Measurements from ENCODE around the gene GRIN3B. TPM values are rescaled to one million over a fixed set of nuclear protein-coding genes. Genes with fewer than 3 reads are reported as not detected.

GRIN3B gene
- total and polyA plus RNA-seq, 2 of the 8 experiments (the other 6 are each of a cell fraction or from before 2014, with no cell fraction given): 0.45 to 1.0 TPM

DNA sequence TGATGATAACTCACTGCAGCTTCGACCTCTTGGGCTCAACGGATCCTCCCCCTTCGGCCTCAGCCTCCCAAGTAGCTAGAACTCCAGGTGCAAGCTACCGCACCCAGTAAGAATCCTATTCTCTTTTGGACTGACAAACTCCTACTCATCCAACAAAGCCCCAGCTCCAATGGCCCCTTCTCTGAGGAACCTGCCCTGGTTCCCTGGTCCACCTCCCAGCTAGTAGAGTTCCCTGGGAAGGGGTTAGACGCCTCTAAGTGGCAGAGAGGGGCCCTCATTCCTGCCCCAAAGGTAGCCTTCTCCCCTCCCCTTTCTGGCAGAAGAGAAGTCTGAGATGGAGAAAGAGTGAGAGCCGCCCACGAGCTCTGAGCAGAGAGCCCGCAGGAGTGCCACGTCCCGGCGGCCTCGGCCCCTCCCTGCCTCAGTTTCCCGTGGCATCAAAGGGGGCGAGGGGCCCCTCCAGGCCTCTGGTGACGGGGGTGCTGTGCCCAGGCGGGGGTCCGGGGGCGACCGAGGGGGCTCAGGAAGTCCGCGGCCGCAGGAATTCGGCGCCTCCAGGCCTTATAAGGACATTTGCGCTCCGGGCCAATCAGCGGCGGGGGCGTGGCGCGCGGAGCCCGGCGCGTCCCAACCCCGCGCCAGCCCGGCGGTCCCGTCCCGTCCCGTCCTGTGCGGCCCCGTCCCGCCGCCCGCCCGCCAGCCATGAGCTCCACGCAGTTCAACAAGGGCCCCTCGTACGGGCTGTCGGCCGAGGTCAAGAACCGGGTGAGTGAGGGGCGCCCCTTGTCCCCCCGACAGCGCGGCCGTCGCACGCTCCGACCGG, 26.0 kb downstream of the GRIN3B start, which contains the start of gene CNN2 (continued):
- TF ChIP-seq, protein P1, sequence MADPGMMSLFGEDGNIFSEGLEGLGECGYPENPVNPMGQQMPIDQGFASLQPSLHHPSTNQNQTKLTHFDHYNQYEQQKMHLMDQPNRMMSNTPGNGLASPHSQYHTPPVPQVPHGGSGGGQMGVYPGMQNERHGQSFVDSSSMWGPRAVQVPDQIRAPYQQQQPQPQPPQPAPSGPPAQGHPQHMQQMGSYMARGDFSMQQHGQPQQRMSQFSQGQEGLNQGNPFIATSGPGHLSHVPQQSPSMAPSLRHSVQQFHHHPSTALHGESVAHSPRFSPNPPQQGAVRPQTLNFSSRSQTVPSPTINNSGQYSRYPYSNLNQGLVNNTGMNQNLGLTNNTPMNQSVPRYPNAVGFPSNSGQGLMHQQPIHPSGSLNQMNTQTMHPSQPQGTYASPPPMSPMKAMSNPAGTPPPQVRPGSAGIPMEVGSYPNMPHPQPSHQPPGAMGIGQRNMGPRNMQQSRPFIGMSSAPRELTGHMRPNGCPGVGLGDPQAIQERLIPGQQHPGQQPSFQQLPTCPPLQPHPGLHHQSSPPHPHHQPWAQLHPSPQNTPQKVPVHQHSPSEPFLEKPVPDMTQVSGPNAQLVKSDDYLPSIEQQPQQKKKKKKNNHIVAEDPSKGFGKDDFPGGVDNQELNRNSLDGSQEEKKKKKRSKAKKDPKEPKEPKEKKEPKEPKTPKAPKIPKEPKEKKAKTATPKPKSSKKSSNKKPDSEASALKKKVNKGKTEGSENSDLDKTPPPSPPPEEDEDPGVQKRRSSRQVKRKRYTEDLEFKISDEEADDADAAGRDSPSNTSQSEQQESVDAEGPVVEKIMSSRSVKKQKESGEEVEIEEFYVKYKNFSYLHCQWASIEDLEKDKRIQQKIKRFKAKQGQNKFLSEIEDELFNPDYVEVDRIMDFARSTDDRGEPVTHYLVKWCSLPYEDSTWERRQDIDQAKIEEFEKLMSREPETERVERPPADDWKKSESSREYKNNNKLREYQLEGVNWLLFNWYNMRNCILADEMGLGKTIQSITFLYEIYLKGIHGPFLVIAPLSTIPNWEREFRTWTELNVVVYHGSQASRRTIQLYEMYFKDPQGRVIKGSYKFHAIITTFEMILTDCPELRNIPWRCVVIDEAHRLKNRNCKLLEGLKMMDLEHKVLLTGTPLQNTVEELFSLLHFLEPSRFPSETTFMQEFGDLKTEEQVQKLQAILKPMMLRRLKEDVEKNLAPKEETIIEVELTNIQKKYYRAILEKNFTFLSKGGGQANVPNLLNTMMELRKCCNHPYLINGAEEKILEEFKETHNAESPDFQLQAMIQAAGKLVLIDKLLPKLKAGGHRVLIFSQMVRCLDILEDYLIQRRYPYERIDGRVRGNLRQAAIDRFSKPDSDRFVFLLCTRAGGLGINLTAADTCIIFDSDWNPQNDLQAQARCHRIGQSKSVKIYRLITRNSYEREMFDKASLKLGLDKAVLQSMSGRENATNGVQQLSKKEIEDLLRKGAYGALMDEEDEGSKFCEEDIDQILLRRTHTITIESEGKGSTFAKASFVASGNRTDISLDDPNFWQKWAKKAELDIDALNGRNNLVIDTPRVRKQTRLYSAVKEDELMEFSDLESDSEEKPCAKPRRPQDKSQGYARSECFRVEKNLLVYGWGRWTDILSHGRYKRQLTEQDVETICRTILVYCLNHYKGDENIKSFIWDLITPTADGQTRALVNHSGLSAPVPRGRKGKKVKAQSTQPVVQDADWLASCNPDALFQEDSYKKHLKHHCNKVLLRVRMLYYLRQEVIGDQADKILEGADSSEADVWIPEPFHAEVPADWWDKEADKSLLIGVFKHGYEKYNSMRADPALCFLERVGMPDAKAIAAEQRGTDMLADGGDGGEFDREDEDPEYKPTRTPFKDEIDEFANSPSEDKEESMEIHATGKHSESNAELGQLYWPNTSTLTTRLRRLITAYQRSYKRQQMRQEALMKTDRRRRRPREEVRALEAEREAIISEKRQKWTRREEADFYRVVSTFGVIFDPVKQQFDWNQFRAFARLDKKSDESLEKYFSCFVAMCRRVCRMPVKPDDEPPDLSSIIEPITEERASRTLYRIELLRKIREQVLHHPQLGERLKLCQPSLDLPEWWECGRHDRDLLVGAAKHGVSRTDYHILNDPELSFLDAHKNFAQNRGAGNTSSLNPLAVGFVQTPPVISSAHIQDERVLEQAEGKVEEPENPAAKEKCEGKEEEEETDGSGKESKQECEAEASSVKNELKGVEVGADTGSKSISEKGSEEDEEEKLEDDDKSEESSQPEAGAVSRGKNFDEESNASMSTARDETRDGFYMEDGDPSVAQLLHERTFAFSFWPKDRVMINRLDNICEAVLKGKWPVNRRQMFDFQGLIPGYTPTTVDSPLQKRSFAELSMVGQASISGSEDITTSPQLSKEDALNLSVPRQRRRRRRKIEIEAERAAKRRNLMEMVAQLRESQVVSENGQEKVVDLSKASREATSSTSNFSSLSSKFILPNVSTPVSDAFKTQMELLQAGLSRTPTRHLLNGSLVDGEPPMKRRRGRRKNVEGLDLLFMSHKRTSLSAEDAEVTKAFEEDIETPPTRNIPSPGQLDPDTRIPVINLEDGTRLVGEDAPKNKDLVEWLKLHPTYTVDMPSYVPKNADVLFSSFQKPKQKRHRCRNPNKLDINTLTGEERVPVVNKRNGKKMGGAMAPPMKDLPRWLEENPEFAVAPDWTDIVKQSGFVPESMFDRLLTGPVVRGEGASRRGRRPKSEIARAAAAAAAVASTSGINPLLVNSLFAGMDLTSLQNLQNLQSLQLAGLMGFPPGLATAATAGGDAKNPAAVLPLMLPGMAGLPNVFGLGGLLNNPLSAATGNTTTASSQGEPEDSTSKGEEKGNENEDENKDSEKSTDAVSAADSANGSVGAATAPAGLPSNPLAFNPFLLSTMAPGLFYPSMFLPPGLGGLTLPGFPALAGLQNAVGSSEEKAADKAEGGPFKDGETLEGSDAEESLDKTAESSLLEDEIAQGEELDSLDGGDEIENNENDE (IDR thresholded peaks at IDR 0.05; ENCODE audit: insufficient replicate concordance, low read length): no peak
- TF ChIP-seq RNF2 (IDR thresholded peaks at IDR 0.05; ENCODE audit: borderline replicate concordance, low read depth, low read length, missing control alignments, poor library complexity, severe bottlenecking) (no peak), JUN (IDR thresholded peaks at IDR 0.05; ENCODE audit: low read depth, low read length) (no peak), TAF7 (optimal IDR thresholded peaks at IDR 0.05; ENCODE audit: borderline replicate concordance, low read depth, low read length) (peak; percentile 54)
- TF ChIP-seq, protein P2, sequence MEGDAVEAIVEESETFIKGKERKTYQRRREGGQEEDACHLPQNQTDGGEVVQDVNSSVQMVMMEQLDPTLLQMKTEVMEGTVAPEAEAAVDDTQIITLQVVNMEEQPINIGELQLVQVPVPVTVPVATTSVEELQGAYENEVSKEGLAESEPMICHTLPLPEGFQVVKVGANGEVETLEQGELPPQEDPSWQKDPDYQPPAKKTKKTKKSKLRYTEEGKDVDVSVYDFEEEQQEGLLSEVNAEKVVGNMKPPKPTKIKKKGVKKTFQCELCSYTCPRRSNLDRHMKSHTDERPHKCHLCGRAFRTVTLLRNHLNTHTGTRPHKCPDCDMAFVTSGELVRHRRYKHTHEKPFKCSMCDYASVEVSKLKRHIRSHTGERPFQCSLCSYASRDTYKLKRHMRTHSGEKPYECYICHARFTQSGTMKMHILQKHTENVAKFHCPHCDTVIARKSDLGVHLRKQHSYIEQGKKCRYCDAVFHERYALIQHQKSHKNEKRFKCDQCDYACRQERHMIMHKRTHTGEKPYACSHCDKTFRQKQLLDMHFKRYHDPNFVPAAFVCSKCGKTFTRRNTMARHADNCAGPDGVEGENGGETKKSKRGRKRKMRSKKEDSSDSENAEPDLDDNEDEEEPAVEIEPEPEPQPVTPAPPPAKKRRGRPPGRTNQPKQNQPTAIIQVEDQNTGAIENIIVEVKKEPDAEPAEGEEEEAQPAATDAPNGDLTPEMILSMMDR (IDR thresholded peaks at IDR 0.05; ENCODE audit: control extremely low read depth in 1 of 3, insufficient read depth in 1 of 3, low read depth in 1 of 3, low read length in 3 of 3): no peak

All from H1 (cell line).